Measurements from ENCODE around the gene TMTC1. TPM values are rescaled to one million over a fixed set of nuclear protein-coding genes. Genes with fewer than 3 reads are reported as not detected.

Gene TMTC1
- total and polyA plus RNA-seq, 2 donors (not counting 1 experiment from before 2014, with no cell fraction given) = not detected

GRCh38 chr12:29574500-29574899 is 209.2 kb downstream of the TMTC1 start:
- POLR2A ChIA-PET = no interaction called here
- 89% methylated on average over 3 of the region's 4 CpGs for WGBS (ENCODE audit: insufficient coverage)
- no peak for DNase-seq
- intact Hi-C loops (cut with micrococcal nuclease) = no loop called here
- H3K4me1 Mint-ChIP-seq = no peaks in the 10 kb centered on the region
- no peak for ATAC-seq (ENCODE audit: low read depth)
- TF ChIP-seq, protein P1, sequence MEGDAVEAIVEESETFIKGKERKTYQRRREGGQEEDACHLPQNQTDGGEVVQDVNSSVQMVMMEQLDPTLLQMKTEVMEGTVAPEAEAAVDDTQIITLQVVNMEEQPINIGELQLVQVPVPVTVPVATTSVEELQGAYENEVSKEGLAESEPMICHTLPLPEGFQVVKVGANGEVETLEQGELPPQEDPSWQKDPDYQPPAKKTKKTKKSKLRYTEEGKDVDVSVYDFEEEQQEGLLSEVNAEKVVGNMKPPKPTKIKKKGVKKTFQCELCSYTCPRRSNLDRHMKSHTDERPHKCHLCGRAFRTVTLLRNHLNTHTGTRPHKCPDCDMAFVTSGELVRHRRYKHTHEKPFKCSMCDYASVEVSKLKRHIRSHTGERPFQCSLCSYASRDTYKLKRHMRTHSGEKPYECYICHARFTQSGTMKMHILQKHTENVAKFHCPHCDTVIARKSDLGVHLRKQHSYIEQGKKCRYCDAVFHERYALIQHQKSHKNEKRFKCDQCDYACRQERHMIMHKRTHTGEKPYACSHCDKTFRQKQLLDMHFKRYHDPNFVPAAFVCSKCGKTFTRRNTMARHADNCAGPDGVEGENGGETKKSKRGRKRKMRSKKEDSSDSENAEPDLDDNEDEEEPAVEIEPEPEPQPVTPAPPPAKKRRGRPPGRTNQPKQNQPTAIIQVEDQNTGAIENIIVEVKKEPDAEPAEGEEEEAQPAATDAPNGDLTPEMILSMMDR (IDR thresholded peaks at IDR 0.05) = no peak
- no peak for TF ChIP-seq EZH2 (IDR thresholded peaks at IDR 0.05; ENCODE audit: borderline replicate concordance, insufficient read depth, low read depth, low read length, poor library complexity, severe bottlenecking)
- no peak overlapping the region for H3K9ac ChIP-seq (ENCODE audit: low read length)
- no peaks in the 10 kb centered on the region for H3K4me1 ChIP-seq (ENCODE audit: control insufficient read depth in 2 of 2, insufficient read depth in 2 of 2, low read length in 2 of 2)
- H3K27me3 ChIP-seq (replicated peaks in 1 of 4; ENCODE audit: control extremely low read depth in 1 of 4, control insufficient read depth in 3 of 4, insufficient read depth in 4 of 4, low read length in 3 of 4) = no peaks in the 10 kb centered on the region
- no peaks in the 10 kb centered on the region for H4K20me1 ChIP-seq (ENCODE audit: control insufficient read depth, insufficient read depth, low read length, poor library complexity, severe bottlenecking)
- H3K36me3 ChIP-seq (replicated peaks in 1 of 2; ENCODE audit: control extremely low read depth in 1 of 2, control insufficient read depth in 1 of 2, extremely low read depth in 1 of 2, insufficient read depth in 2 of 2, low read length in 1 of 2) = no peaks in the 10 kb centered on the region
- H3K27me3 Mint-ChIP-seq = peaks cover 4% of the 10 kb centered on the region
- H3K9me3 ChIP-seq (ENCODE audit: control extremely low read depth in 1 of 3, control insufficient read depth in 2 of 3, insufficient read depth in 1 of 3, low read length in 2 of 3) = no peaks in the 10 kb centered on the region
- CTCF ChIA-PET = no interaction called here
- no peak overlapping the region for H3K4me2 ChIP-seq (replicated peaks; ENCODE audit: low read depth, low read length, poor library complexity, severe bottlenecking)
- no peak overlapping the region for H2AFZ ChIP-seq (ENCODE audit: insufficient read depth, low read depth, low read length, poor library complexity, severe bottlenecking)
- H3K27ac Mint-ChIP-seq = no peak overlapping the region
- H3K9me3 Mint-ChIP-seq (ENCODE audit: insufficient read depth) = no peaks in the 10 kb centered on the region
- H3K4me3 ChIP-seq (ENCODE audit: control extremely low read depth in 1 of 5, extremely low read depth in 1 of 5, insufficient read depth in 1 of 5, low read depth in 2 of 5, low read length in 4 of 5) = no peak overlapping the region
- no peak overlapping the region for H3K4me3 Mint-ChIP-seq
- no peak overlapping the region for H3K27ac ChIP-seq (ENCODE audit: low read length in 2 of 2)
- H3K79me2 ChIP-seq (ENCODE audit: control insufficient read depth, insufficient read depth, low read length) = no peaks in the 10 kb centered on the region

GRCh38 chr12:29572938-29573337 is 210.8 kb downstream of the TMTC1 start:
- intact Hi-C loops (cut with micrococcal nuclease) = no loop called here
- H3K36me3 ChIP-seq (replicated peaks in 1 of 2; ENCODE audit: control extremely low read depth in 1 of 2, control insufficient read depth in 1 of 2, extremely low read depth in 1 of 2, insufficient read depth in 2 of 2, low read length in 1 of 2) = no peaks in the 10 kb centered on the region
- no CpG with 5 or more reads among the region's 4 CpGs for WGBS (ENCODE audit: insufficient coverage)
- no peak for ATAC-seq (ENCODE audit: low read depth)
- H3K9me3 Mint-ChIP-seq (ENCODE audit: insufficient read depth) = no peaks in the 10 kb centered on the region
- no peak overlapping the region for H2AFZ ChIP-seq (ENCODE audit: insufficient read depth, low read depth, low read length, poor library complexity, severe bottlenecking)
- H3K4me1 Mint-ChIP-seq = no peaks in the 10 kb centered on the region
- H3K9me3 ChIP-seq (ENCODE audit: control extremely low read depth in 1 of 3, control insufficient read depth in 2 of 3, insufficient read depth in 1 of 3, low read length in 2 of 3) = no peaks in the 10 kb centered on the region
- no peaks in the 10 kb centered on the region for H3K4me1 ChIP-seq (ENCODE audit: control insufficient read depth in 2 of 2, insufficient read depth in 2 of 2, low read length in 2 of 2)
- H4K20me1 ChIP-seq (ENCODE audit: control insufficient read depth, insufficient read depth, low read length, poor library complexity, severe bottlenecking) = no peaks in the 10 kb centered on the region
- H3K27me3 Mint-ChIP-seq = peaks cover 4% of the 10 kb centered on the region
- H3K27ac Mint-ChIP-seq = no peak overlapping the region
- no peak overlapping the region for H3K4me2 ChIP-seq (replicated peaks; ENCODE audit: low read depth, low read length, poor library complexity, severe bottlenecking)
- H3K79me2 ChIP-seq (ENCODE audit: control insufficient read depth, insufficient read depth, low read length) = no peaks in the 10 kb centered on the region
- H3K4me3 Mint-ChIP-seq = no peak overlapping the region
- H3K27ac ChIP-seq (ENCODE audit: low read length in 2 of 2) = no peak overlapping the region
- ChIA-PET CTCF (no interaction called here), POLR2A (no interaction called here)
- no peaks in the 10 kb centered on the region for H3K27me3 ChIP-seq (replicated peaks in 1 of 4; ENCODE audit: control extremely low read depth in 1 of 4, control insufficient read depth in 3 of 4, insufficient read depth in 4 of 4, low read length in 3 of 4)
- TF ChIP-seq EZH2 (IDR thresholded peaks at IDR 0.05; ENCODE audit: borderline replicate concordance, insufficient read depth, low read depth, low read length, poor library complexity, severe bottlenecking) = no peak
- TF ChIP-seq, protein P1 (IDR thresholded peaks at IDR 0.05) = no peak
- no peak overlapping the region for H3K4me3 ChIP-seq (ENCODE audit: control extremely low read depth in 1 of 5, extremely low read depth in 1 of 5, insufficient read depth in 1 of 5, low read depth in 2 of 5, low read length in 4 of 5)
- DNase-seq = no peak
- H3K9ac ChIP-seq (ENCODE audit: low read length) = no peak overlapping the region

Data from B cell (primary cell).